Endometrium (tissue), 2 donors: Measurements from ENCODE around the gene TXNRD2.

Source experiments
- FAIRE-seq: peaks from 2 replicates; lab custom pipeline; 2012; peaks lifted over from hg19 to GRCh38; lab: Jason Lieb, UNC
- donor health status: control.
- donor health status: control.

Gene TXNRD2

GRCh38 chr22:19875531-19876313 lies 65.9 kb downstream of the TXNRD2 start:
- FAIRE-seq = no peak

DNA sequence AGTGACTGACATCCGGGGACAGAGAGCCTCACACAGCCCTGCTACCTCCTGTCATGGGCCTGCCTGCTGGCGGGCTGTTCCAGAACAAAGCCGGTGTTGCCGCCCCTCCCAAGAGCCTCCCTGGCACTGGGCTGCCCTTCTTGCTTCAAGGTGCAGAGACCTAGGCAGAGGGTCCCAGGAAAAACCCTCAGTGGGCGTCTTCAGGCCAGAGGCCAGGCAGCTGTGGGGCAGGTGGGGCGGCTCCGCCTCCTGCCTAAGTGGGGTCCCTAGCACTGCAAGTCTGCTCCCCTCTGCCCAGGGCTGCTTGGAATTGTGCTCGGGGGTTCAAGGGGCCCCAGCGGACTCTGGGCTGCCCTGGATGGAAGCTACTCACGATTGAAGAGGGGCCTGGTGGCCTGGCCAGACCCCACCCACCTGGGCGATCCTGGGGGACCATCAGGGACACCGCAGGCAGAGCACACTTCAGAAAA lies 66.5 kb downstream of the TXNRD2 start:
- FAIRE-seq = no peak

DNA sequence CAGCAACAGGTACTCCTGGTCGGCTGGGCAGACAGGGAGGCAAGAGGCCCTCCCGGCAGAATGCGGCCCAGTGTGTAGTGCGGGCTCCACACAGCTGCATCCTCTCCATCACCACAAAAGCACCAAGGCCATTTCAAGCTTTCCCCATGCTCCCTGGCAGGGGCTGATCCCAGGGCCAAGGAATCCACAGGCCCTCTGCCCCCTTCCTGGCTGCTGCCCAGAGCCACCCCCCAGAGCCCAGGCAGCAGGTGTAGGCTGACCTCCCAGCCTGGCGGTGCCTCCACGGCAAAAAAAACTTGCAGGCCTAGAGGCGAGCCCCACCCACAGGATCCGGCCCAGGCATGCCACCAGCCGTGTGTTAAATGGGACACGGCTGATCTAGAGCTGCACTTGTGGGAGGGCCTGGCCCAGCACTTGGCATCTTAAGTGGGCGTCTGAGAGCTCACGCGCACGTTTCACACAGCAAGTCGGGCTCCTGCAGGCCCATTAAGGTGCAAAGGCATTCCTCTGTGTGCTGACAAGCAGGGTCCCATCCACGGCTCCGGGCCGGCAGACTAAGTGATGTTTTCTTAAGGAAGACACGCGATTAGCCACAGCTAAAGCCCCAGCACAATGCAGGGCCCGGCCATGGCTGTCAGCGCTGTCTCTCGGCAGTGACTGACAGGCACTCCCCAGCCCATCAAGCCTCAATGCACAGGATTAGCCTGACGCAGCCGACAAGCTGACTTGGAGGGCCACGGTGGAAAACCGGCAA lies 67.1 kb downstream of the TXNRD2 start:
- FAIRE-seq = no peak

GRCh38 chr22:19873960-19874306 lies 67.7 kb downstream of the TXNRD2 start:
- FAIRE-seq = no peak

- FAIRE-seq = no peak
These were observed 68.3 kb downstream of the TXNRD2 start for GRCh38 chr22:19873138-19873959.

DNA sequence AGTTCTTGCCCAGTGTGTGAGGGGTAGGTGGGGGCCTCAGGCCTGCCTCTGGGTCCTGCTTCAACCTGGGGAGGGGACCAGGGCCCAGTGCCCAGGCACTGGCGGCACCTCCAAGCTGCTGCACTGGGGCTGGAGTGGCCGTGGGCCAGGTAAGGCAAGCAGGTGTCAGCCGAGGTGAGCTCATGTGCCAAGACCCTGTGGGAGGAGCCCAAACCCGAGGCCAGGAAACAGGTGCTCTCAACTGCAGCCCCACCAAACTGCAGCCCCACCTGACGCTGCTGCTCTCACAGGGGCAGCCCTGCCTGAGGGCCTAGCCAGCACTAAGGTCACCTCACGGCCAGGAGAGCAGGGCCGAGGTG lies 68.9 kb downstream of the TXNRD2 start:
- FAIRE-seq = no peak

GRCh38 chr22:19871845-19872778 lies 69.5 kb downstream of the TXNRD2 start:
- no peak for FAIRE-seq

DNA sequence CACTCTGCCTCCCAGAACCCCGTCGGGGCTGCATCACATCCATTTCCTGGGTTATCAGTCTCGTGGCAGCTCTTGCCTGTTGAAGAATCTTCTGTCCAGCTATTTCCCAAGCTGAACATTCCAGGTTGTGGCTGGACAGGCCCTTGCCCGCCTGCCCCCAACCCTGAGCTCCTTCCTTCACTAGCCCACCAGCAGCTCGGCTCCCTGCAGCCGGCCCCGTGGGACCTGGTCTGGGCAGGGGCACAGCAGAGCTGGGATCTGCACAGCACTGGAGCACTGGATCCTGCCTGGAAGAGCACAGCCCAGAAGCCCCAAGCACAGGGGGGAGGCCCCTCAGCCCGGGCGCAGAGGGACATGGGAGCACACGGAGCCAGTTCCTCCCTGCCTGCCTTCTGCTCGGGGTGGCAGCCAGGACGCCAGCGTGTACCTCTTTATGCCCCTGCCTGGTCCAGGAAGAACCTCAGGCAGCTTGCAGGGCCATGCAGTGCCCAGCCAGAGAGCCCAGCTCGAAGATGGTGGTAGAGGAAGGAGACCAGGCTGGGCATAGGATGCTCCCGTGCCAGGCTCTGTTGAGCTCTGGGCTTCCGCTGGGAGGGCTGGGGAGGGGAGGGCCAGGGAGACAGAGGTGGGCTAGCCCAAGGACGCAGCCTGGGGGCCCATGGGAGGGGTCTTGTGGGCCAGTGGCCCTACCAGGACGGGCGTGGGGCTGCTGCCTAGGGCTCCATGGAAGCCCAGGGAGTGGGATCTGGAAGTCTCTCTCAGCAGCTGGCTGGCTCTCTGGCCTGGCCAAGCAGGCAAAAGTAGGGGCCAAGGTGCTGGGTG lies 70.4 kb downstream of the TXNRD2 start:
- FAIRE-seq = no peak

GRCh38 chr22:19870153-19871022 lies 71.2 kb downstream of the TXNRD2 start:
- FAIRE-seq = no peak

DNA sequence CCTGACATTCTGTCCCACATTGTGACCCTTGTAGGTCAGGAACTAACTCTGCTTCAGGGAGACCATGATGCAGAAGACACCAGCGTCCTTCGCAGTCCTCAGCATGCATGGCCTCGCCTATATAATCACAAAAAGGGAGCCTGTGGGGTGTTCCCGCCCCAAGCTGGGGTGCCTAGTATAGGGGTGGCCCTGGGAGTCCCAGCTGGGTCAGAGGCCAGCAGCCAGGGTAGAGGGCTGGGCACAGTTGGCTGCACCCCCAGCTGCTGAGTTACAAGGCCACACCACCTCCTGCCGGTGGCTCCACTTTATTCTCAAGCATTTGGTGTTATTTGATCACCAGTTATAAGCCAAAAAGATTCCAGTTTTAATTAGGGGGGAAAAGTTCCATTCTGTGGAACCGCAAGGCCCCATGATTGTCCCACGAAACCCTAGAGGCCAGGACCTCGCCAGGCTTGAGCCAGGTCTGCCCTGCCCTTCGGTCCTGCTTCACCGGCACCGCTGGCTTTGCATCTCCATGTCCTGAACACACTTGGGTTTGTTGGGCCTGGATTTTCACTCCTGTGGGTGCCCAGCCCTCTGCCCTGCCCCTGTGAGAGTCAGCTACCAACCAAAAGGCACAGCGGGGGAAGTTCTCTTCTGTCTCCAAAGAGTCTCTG lies 72.0 kb downstream of the TXNRD2 start:
- no peak for FAIRE-seq

- FAIRE-seq = no peak
These were observed 72.7 kb downstream of the TXNRD2 start for GRCh38 chr22:19868773-19869471.

- FAIRE-seq = no peak
These were observed 73.3 kb downstream of the TXNRD2 start for GRCh38 chr22:19868333-19868732.

DNA sequence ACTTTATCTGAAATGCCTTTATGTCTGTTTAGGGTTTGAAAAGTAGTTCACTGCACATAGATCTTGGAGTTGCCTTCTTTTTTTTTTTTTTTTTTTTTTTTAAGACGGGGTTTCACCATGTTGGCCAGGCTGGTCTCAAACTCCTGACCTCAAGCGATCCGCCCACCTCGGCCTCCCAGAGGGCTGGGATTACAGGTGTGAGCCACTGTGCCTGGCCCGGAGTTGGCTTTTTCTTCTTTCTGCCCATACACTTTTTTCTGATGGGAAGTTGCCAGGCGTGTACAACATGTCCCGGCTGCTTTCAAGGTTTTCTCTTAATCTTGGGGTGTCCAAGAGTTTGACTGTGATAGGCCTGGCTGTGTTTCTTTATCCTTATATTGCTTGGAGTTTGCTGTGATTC lies 74.0 kb downstream of the TXNRD2 start:
- FAIRE-seq = no peak

DNA sequence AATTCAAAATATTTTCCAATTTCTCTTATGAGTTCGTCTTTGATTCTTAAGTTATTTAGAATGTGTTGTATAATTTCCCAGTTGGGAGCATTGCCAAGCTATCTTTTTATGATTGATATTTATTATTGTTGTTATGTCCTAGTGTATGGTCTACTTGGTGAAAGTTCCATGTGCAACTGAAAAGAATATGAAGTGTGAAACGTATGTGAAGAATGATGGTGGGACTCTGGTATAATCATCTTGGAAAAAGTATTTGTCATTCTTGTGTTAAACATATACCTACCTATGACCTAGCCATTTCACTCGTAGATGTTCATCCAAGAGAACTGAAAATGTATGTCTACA lies 75.0 kb downstream of the TXNRD2 start:
- FAIRE-seq = no peak

DNA sequence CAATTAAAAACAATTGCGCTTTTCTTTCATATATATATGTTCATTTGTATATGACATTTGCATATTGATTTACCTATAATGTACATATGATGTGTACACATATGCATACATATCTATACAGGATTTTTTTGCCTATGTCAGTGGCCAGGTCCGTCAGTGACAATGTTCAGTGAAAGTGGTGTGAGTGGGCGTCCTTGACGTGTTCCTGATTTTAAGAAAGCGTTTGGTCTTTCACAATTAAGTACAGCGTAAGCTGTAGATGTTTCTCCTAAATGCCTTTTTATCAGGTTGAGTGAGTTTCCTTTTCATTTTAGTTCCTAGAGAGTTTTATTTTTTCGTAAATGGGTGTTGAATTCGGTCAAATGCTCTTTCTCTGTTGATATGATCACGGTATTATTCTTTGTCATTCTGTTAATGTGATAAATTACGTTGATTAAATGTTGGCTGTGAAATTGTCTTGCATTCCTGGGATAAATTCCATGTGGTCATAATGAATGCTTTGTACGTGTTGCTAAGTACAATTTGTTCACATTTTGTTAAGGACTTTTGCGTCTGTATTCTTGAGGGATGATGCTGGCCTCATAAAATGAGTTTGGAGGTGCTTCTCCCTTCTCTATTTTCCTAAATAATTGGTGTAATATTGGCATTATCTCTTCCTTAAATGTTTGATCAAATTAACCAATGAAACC lies 76.3 kb downstream of the TXNRD2 start:
- no peak for FAIRE-seq

DNA sequence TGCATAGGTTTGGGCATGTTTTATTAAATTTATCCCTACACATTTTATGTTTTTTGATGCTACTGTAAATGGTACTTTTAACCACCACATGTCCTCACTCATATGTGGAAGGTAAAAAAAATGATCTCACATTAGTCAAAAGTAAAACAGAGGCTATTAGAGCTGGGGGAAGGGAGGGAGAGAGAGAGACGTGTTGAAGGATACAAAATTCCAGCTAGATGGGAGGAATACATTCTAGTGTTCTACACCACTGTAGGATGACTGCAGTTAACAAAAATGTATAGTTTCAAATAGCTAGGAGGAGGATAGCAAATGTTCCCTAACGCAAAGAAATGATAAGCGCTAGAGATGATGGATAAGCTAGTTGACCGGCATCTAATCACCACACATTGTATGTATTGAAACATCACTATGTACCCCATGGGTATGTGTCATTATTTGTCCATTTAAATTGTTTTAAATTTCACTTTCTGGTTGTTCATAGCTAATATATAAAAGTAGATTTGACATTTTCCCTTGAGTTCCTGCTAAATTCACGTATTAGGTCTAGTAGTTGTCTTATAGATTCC lies 77.0 kb downstream of the TXNRD2 start:
- no peak for FAIRE-seq

GRCh38 chr22:19863571-19863970 lies 78.0 kb downstream of the TXNRD2 start:
- no peak for FAIRE-seq
